CD4-positive, alpha-beta T cell treated with Interleukin-6 for 4 hours (primary cell): ENCODE results near the gene MRPS18B.

Experiments used
- DNase-seq: peaks from one replicate; pipeline ENCODE4 v3.0.0-alpha.2; 2020; ENCODE audit warnings: mixed read lengths

Gene MRPS18B

DNA sequence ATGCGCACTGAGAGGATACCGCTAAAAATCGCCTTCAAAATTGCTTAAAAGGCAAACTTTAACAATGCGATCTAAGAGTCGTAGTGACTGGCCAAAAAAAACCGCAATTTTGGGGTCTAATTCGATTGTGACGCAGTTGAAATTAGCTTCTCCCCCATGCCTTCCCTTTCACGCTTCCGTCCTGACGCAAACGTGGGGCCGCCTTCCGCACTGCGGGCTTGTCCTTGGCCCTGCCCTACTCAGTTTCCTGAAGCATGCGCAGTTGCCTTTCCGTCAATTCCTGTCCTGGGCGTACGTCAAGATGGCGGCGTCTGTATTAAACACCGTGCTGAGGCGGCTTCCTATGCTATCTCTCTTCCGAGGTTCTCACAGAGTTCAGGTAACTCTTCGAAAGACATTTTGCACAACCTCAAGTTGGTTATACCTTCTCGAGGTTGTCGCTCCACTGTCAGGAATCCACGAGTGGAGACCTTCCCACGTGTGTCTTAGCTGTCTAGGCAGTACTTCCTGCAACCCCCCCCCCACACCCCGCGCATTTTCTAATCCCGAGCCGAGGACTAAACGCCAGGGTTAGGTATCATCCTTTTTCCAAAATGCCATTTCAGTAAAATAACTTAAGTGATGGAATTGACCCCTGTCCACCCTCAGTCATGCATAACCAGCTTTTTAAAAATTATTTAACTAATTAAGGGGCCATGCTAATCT is at the start of gene MRPS18B:
TSS of gene MRPS18B (plus strand) at position 276 of the 705 bp plus-strand sequence. CDS start at position 302, 26 bp downstream.
- peak; percentile 99 for DNase-seq

DNA sequence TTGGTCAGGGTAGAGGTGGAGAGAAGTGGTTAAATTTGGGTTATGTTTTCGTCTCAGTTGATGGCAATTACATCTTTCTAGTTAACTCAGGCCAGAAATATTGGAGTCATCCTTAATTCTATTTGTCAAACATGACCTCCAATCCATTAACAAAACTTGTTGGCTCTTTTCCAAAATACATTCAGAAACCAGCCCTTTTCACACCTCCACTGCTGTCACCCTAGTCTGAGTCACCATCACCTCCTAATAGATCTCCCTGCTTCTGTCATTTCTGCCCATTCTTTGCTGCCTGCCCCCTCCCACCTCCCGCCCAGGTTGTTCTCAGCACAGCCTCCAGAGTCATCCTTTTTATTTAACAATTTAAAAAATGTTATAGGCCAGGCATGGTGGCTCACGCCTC is 49.4 kb upstream of the MRPS18B start:
- DNase-seq = peak; percentile 10

DNA sequence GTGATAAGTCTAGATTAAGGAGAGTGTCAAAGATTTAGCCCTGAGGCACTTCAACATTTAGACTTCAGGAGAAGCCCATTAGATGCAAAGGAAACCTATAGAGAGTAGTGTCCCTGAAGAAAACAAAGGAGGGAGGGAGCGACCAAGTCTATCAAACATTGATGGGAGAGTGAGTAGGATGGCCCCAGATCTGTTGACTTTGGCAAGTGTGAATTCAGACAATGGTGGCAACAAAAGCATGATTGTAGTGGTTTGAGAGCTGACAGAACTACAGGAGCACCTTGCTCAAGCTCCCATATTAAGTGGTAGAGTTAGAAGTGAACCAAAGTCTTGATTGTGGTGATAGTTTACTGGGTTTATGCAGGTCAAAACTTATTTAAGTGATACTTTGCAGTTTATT is 47.4 kb upstream of the MRPS18B start:
- no peak for DNase-seq

DNA sequence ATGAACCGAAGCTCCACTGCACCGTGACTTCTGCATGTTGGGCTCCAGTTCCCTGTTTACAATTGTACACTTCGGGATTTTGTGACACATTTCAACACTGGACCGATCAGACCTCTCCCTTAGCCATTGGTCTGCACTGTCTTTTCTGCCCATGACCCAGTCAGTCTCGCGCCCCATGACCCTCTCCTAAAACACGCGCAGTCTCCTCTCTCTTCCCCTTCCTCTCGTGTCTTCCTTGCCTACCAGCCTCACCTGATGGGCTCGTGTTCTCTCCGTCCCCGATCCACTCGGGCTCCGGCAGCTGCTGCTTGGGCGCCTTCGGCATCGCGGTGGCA is 46.9 kb upstream of the MRPS18B start:
- DNase-seq = no peak

DNA sequence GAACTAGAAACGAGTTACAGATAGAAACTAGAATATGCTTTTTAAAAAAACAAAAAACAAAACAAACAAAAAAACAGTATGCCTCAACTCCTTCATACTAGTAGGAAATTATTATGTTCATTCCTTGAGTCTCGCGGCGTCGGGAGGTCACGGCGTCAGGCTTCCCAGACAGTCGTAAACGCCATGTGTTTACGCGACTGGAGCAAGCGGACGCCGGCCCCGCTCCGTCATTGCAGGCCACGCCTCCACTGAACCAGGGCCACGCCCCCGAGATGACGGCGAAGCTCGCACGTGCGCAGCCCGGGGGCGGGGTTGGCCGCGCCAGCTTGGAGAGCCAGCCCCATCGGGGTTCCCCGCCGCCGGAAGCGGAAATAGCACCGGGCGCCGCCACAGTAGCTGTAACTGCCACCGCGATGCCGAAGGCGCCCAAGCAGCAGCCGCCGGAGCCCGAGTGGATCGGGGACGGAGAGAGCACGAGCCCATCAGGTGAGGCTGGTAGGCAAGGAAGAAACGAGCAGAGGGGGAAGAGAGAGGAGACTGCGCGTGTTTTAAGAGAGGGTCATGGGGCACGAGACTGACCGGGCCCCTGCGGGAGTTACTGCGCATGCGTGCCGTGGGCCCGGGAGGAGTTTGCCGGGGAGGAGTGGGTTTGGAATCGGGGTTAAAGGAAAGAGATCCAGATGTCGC is 46.4 kb upstream of the MRPS18B start, which contains the start of gene ABCF1:
TSS of gene ABCF1 (plus strand) at position 368 of the 687 bp plus-strand sequence. CDS start at position 414, 46 bp downstream.
- DNase-seq = peak; percentile 99

DNA sequence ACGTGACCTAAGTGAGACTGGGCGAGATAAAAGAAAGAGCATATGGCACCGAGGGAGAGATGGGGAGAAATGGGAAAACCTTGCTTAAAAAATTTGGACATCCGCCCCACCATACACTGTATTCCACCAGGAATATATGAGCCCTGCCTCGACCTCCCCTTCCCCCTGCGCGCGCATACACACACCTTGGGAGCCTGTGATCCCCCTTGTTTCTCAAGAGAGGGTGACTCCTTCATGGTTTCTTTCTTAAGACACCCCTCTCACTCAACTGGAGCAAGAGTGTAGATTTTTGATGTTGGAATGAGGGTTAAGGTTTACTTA is 45.9 kb upstream of the MRPS18B start:
- DNase-seq = no peak

DNA sequence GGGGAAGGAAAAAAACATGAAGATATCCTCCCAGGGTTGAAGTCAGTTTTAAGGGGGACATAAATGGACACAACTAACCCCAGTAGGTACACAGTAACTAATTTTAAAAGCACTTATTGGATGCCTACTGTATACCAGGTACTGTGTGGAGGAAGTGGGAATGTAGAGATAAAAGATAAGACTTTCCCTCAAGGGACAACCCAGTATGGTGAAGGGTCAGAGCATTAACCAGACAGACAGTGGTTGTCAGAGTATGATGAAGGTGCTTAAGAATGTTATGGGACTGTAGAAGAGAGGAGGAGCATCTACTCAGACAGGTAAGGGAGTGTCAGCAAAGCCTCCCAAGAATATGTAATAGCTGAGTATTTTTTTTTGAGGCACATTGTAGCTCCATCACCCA is 45.5 kb upstream of the MRPS18B start:
- DNase-seq = no peak

DNA sequence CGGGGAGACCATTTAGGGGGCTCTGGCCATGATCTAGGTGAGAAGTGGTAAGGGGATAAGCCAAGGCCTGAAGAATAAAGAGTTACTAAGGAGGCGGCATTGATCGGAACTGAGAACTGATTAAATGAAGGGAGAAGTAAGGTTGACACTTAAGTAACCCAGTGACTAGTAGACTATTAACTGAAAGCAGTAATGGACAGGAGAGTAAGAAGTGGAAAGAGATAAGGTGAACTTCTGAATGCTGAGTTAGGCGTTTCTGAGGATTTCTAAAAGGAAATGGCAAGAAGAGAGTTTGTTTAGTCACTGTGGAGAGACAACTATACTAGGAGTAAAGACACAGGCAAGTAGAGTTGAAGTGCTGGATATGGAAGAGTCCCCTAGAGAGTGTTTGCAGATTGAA is 44.5 kb upstream of the MRPS18B start:
- no peak for DNase-seq

DNA sequence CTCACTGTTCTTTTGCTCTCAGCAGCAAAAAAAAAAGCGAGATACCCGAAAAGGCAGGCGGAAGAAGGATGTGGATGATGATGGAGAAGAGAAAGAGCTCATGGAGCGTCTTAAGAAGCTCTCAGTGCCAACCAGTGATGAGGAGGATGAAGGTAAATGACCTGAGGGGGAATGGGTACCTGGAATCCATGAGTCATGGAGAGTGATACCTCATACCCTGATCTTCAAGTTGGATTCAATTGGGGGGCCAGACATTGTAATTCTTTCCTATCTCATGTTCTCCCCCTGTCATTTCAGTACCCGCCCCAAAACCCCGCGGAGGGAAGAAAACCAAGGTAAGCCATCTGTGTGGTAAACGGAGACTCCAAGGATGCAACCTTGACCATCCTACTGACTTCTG is 39.6 kb upstream of the MRPS18B start:
- no peak for DNase-seq

DNA sequence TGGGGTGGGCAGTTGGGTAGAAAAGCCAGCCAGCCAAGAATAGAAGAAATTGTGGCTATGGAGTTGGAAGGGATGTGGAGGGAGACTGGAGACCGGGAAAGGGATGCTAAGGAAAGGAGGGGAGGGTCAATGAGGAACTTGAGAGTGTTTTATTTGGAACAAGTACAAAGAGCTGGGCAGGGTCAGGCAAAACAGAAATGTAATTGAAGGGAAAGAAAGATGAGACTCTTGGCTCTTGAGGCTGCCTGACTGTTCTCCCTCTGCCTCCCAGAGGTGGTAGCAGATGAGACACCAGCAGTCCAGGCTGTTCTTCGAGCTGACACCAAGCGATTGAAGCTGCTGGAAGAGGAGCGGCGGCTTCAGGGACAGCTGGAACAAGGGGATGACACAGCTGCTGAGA is 33.7 kb upstream of the MRPS18B start:
- DNase-seq = no peak

DNA sequence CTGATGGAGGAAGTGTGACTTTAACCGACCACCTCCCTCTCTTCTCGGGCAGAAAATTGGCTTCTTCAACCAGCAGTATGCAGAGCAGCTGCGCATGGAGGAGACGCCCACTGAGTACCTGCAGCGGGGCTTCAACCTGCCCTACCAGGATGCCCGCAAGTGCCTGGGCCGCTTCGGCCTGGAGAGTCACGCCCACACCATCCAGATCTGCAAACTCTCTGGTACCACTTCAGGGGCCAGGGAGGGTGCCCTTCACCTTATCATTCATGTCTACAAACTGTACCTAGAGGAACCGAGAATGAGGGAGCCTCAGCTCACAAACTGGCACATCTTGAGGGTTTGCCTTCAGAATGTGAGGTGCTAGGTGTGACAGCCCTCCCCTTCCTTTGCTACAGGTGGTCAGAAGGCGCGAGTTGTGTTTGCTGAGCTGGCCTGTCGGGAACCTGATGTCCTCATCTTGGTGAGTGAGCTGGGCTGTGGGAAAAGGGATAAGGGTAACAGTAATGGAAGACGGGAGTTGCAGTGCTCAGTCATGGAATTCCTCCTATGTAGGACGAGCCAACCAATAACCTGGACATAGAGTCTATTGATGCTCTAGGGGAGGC is 27.8 kb upstream of the MRPS18B start:
- DNase-seq = no peak

DNA sequence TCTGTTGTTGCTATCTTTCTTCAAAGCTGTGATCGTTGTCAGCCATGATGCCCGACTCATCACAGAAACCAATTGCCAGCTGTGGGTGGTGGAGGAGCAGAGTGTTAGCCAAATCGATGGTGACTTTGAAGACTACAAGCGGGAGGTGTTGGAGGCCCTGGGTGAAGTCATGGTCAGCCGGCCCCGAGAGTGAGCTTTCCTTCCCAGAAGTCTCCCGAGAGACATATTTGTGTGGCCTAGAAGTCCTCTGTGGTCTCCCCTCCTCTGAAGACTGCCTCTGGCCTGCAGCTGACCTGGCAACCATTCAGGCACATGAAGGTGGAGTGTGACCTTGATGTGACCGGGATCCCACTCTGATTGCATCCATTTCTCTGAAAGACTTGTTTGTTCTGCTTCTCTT is 27.1 kb upstream of the MRPS18B start:
- no peak for DNase-seq

DNA sequence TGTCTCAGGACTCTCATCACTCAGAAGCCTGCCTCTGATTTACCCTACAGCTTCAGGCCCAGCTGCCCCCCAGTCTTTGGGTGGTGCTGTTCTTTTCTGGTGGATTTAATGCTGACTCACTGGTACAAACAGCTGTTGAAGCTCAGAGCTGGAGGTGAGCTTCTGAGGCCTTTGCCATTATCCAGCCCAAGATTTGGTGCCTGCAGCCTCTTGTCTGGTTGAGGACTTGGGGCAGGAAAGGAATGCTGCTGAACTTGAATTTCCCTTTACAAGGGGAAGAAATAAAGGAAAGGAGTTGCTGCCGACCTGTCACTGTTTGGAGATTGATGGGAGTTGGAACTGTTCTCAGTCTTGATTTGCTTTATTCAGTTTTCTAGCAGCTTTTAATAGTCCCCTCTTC is 26.6 kb upstream of the MRPS18B start:
- DNase-seq = no peak

DNA sequence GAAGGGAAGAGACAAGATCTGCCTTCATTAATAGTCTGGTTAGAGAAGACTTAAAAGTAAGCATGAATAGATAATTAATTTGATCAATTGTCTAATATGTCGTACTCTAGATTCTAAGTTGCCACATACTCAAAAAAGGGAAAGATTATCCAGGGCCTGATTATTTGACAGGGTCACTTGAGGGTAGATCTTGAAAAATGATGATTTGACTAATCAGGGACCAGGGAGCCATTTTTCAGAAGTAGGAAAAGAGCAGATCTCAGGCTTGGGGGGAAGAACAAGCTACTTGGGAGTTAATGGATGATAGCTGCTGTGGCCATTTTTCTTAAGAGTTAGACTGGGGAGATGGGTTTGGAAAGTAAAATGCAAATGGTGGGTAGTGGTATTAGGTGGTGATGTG is 25.4 kb upstream of the MRPS18B start:
- DNase-seq = no peak

DNA sequence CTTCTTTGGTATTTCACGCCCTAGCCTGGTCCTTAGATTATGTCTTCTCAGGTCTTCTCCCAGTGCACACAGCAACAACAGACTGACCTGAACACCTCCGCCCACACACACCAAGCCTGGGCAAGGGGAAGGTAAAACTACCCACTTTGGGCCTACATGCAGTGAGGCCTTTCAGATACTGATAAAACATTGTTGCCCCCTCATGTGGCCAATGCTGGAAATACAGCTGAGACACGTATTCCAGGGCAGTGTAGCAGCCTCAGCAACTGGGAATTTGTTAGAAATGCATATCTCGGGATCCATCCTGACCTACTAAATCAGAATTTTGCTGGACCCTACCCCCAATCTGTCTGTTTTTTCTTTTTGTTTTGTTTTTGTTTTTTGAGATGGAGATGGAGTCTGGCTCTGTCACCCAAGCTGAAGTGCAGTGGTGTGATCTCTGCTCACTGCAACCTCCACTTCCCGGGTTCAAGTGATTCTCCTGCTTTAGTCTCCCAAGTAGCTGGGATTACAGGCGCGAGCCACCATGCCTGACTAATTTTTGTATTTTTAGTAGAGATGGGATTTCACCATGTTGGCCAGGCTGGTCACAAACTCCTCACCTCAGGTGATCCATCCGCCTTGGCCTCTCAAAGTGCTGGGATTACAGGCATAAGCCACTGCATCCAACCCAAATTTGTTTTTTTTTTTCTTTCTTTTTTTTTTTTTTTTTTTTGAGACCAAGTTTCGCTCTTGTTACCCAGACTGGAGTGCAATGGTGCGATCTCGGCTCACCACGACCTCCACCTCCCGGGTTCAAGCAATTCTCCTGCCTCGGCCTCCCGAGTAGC is 20.1 kb upstream of the MRPS18B start:
- DNase-seq = peak; percentile 85

DNA sequence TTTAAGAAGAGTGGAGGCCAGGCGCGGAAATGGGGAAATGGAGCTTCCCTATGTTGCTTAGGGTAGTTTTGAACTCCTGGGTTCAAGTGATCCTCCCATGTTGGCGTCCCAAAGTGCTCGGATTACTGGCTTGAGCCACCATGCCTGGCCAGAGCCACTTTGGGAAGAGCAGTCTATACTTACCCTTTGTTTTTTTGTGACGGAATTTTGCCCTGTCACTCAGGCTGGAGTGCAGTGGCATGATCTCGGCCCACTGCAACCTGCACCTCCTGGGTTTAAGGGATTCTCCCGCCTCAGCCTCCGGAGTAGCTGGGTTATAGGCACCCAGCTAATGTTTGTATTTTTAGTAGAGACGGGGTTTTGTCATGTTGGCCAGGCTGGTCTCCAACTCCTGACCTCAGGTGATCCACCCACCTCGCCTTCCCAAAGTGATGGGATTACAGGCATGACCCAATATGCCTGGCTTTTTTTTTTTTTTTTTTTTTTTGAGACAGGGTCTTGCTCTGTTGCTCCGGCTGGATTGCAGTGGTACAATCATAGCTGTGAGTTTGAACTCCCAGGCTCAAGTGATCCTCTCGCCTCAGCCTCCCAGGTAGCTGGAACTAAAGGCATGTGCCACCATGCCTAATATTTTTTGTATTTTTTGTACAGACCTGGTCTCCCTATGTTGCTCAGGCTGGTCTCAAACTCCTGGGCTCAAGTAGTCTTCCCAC is 18.6 kb upstream of the MRPS18B start:
- DNase-seq = no peak

DNA sequence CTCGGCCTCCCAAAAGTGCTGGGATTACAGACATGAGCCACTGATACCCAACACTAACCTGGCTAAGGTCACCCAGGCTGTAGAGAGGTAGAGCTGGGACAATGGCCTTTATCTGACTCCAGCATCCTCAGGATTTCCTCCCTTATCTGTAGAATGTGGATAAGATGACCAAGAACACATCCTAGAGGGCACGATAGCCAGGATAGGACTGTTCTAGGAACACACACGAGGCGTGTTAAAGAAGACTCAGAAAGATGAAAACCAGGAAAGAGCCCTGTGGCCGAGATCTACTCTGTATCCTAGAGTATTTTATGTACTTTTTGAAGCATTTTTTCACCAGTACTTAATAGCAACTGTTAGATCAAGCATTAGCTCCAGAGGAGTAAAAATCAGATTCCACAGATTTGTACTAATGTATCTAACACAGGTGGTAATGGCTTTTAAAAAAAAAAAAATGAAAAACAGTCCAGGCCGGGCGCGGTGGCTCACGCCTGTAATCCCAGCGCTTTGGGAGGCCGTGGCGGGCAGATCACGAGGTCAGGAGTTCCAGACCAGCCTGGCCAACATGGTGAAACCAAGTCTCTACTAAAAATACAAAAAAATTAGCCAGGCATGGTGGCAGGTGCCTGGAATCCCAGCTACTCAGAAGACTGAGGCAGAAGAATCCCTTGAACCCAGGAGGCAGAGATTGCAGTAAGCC is 17.9 kb upstream of the MRPS18B start:
- no peak for DNase-seq

DNA sequence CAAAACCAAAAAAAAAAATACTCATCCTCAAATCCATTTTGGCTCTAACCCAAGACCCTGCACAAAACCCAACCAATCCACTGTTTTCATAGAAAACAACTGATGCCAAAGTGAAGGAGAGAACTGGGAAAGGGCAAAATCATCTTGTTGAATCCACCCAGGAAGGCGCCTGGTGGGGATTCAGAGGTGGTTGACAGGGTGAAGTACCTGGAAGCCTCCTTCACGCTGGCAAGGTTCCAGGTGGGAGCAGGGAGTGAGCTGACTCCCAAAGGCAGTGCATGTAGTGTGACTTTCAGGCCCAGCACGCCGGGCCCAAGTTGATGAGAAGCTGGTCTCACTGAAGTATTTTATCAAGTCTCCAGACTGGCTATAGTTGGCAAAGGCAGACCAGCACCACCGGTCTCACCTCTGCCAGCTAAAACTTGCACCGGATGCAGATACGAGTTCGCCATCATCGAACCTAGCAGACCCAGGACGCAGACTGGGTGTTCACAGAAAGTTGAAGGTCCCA is 17.1 kb upstream of the MRPS18B start:
- DNase-seq = no peak

DNA sequence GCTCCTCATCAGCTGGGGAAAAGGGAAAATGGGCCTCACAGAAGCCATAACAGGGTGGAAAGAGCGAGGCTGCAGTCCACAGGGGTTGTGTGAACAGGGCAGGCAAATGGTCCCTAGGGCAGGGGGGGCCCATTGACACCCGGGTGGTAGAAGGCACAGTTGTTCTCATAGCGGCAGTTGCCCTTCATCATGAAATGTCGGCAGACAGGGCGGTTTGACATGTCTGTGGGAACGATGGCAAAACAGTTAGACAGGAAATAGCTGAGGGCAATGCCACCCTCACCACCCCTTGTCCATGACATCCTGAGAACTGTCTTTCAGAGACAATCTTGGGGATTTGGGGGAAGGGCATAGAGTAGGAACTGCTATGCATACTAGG is 16.2 kb upstream of the MRPS18B start:
- no peak for DNase-seq

DNA sequence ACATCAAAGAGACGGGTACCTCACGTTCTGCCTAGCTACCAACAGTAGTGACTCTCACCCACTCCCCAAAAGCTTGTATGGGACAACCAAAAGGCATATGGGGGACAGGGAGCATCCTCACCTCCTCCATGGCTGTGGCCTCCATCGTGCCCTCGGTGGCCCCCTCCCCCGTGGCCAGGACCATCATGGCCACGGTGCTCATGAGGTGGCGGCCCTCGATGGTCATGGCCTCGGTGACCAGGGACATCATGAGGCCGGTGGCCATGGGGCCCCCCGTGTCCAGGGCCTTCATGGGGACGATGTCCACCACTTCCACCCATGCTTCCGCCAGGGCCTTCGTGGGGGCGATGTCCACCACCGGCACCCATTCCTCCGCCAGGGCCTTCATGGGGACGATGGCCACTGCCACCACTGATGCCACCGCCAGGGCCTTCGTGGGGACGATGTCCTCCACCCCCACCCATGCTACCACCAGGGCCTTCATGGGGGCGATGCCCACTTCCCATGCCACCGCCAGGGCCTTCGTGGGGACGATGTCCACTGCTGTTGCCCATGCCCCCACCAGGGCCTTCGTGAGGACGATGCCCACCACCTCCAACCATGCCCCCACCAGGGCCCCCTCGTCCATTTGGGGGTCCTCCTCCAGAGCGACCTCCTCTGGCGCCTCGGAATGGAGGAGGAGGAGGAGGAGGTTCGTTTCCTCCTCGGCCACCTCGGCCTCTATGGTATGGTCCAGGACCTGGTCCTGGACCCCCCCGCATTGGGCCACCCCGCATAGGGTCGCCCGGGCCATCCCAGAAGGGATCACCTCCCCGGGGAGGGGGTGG is 15.6 kb upstream of the MRPS18B start:
- no peak for DNase-seq

DNA sequence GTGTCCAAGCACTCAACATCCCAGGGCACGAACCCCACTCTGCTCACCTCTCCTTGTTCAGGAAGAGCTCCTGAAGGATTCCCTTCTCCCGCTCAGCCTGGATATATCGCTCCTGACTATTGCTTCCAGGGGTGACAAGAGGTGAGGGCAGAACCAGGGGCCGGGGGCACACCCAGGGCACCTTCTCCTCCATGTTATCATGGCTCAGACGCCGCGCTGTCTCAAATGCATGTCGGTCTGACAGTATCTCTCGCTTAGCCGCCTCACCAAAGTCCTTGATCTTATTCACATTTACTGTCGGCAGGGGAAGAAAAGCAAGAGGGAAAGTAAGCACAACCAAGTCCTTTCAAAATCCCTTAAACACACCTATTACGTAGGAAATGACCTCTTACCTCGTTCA is 13.7 kb upstream of the MRPS18B start:
- DNase-seq = no peak
